A549 treated with CpdA at 1 μM for 4 hours (cell line): Measurements from ENCODE around the gene CAST. TPM values are rescaled to one million over a fixed set of nuclear protein-coding genes. Genes with fewer than 3 reads are reported as not detected.

Experiments
- total RNA-seq: library from RNA; stranded (reverse); fragments of 200-300 nt; extraction: Qiagen RNA extraction; gene quantifications from 5 replicates; pipeline ENCODE4 v1.2.3, GENCODE V29; 2022; ENCODE audit warnings: low read depth

CAST gene
- total RNA-seq = 142 to 216 TPM (median 176 TPM) in 5 replicates

GRCh38 chr5:96661855-96662724, at the start of gene CAST:
Gene CAST, plus strand, starts transcription at chr5:96662376. Its CDS starts 47 bp downstream, at chr5:96662423.

Other genes starting within 250 kb of the CAST start
- gene PCSK1, start 229.1 kb upstream of the CAST start, total RNA-seq = 0.22 to 0.73 TPM (median 0.30 TPM) in 5 replicates
- 6.6 to 12.3 TPM (median 9.1 TPM) in 5 replicates for gene ERAP1, start 145.6 kb downstream of the CAST start, total RNA-seq
- 1.1 to 1.6 TPM (median 1.3 TPM) in 5 replicates for gene ERAP2, start 214.1 kb downstream of the CAST start, total RNA-seq